ENCODE data around the gene ROPN1L. TPM values are rescaled to one million over a fixed set of nuclear protein-coding genes. Genes with fewer than 3 reads are reported as not detected.
"Not testable (repeated sequence)": the region's sequence is repeated elsewhere in the genome, so short reads cannot be mapped to it uniquely, and the experiment has no call there.

Gene ROPN1L
- total and polyA plus RNA-seq, 2 donors from 2014 or later: 1.4 to 1.7 TPM

- TF ChIP-seq CTCF (IDR thresholded peaks at IDR 0.05; ENCODE audit: borderline replicate concordance, extremely low read depth, insufficient read depth): no peak
- H3K9ac ChIP-seq (ENCODE audit: low read length in 3 of 3): no peak overlapping the region
- FAIRE-seq: no peak
These were observed 49.4 kb downstream of the ROPN1L start for GRCh38 chr5:10490927-10491672.

GRCh38 chr5:10491673-10492026, 50.0 kb downstream of the ROPN1L start:
- peaks cover 0 to 6% (median 0%) of the 10 kb centered on the region in 3 donors for H3K9me3 ChIP-seq (ENCODE audit: control insufficient read depth in 2 of 3, insufficient read depth in 1 of 3, low read length in 3 of 3)
- intact Hi-C loops (cut with DNase I): no loop called here
- DNase-seq (no peak), FAIRE-seq (no peak)
- TF ChIP-seq CTCF (IDR thresholded peaks at IDR 0.05; ENCODE audit: borderline replicate concordance, extremely low read depth, insufficient read depth): no peak
- no peaks in the 10 kb centered on the region for H3K36me3 ChIP-seq (ENCODE audit: control insufficient read depth in 2 of 3, insufficient read depth in 3 of 3, low read length in 3 of 3)
- H3K9ac ChIP-seq (ENCODE audit: low read length in 3 of 3): no peak overlapping the region
- H3K4me1 ChIP-seq (ENCODE audit: control insufficient read depth in 2 of 3, insufficient read depth in 2 of 3, low read depth in 1 of 3, low read length in 3 of 3): no peaks in the 10 kb centered on the region
- no peaks in the 10 kb centered on the region for H3K27me3 ChIP-seq (ENCODE audit: control insufficient read depth, insufficient read depth, low read length)
- no peak overlapping the region for H3K27ac ChIP-seq (ENCODE audit: low read depth in 2 of 2, low read length in 2 of 2)
- H3K4me3 ChIP-seq (ENCODE audit: low read length in 3 of 3): no peak overlapping the region

More at GRCh38 chr5:10490927-10491672, 49.4 kb downstream of the ROPN1L start:
- intact Hi-C loops (cut with DNase I): no loop called here
- Histone ChIP-seq H3K4me3 (ENCODE audit: low read length in 3 of 3) (no peak overlapping the region), H3K4me1 (ENCODE audit: control insufficient read depth in 2 of 3, insufficient read depth in 2 of 3, low read depth in 1 of 3, low read length in 3 of 3) (no peaks in the 10 kb centered on the region), H3K27me3 (ENCODE audit: control insufficient read depth, insufficient read depth, low read length) (no peaks in the 10 kb centered on the region), H3K36me3 (ENCODE audit: control insufficient read depth in 2 of 3, insufficient read depth in 3 of 3, low read length in 3 of 3) (no peaks in the 10 kb centered on the region), H3K9me3 (ENCODE audit: control insufficient read depth in 2 of 3, insufficient read depth in 1 of 3, low read length in 3 of 3) (peaks cover 0 to 6% (median 0%) of the 10 kb centered on the region in 3 donors), H3K27ac (ENCODE audit: low read depth in 2 of 2, low read length in 2 of 2) (no peak overlapping the region)
- DNase-seq: no peak

- peaks cover 0 to 6% (median 0%) of the 10 kb centered on the region in 3 donors for H3K9me3 ChIP-seq (ENCODE audit: control insufficient read depth in 2 of 3, insufficient read depth in 1 of 3, low read length in 3 of 3)
- intact Hi-C loops (cut with DNase I): no loop called here
- no peak overlapping the region for H3K27ac ChIP-seq (ENCODE audit: low read depth in 2 of 2, low read length in 2 of 2)
- H3K4me1 ChIP-seq (ENCODE audit: control insufficient read depth in 2 of 3, insufficient read depth in 2 of 3, low read depth in 1 of 3, low read length in 3 of 3): no peaks in the 10 kb centered on the region
- no peaks in the 10 kb centered on the region for H3K36me3 ChIP-seq (ENCODE audit: control insufficient read depth in 2 of 3, insufficient read depth in 3 of 3, low read length in 3 of 3)
- DNase-seq (no peak), FAIRE-seq (no peak)
- H3K4me3 ChIP-seq (ENCODE audit: low read length in 3 of 3): no peak overlapping the region
- TF ChIP-seq CTCF (IDR thresholded peaks at IDR 0.05; ENCODE audit: borderline replicate concordance, extremely low read depth, insufficient read depth): no peak
- H3K9ac ChIP-seq (ENCODE audit: low read length in 3 of 3): no peak overlapping the region
- no peaks in the 10 kb centered on the region for H3K27me3 ChIP-seq (ENCODE audit: control insufficient read depth, insufficient read depth, low read length)
These were observed 52.2 kb downstream of the ROPN1L start for GRCh38 chr5:10493884-10494283.

GRCh38 chr5:10494497-10494896, 52.8 kb downstream of the ROPN1L start:
- H3K27ac ChIP-seq (ENCODE audit: low read depth in 2 of 2, low read length in 2 of 2); H3K9ac ChIP-seq (ENCODE audit: low read length in 3 of 3); H3K4me3 ChIP-seq (ENCODE audit: low read length in 3 of 3); H3K27me3 ChIP-seq (ENCODE audit: control insufficient read depth, insufficient read depth, low read length); H3K9me3 ChIP-seq (ENCODE audit: control insufficient read depth in 2 of 3, insufficient read depth in 1 of 3, low read length in 3 of 3); H3K36me3 ChIP-seq (ENCODE audit: control insufficient read depth in 2 of 3, insufficient read depth in 3 of 3, low read length in 3 of 3); intact Hi-C loops (cut with DNase I); H3K4me1 ChIP-seq (ENCODE audit: control insufficient read depth in 2 of 3, insufficient read depth in 2 of 3, low read depth in 1 of 3, low read length in 3 of 3); FAIRE-seq; DNase-seq: not testable (repeated sequence)
